GM23338 (cell line): Measurements from ENCODE around the gene SPATA31C2.

Experiments
- EZH2 ChIP-seq: fragments of 200-600 bp; sonication (generic); IDR thresholded peaks from one replicate; pipeline ENCODE4 v1.8.0; 2017; ENCODE audit warnings: antibody characterized with exemption, mild to moderate bottlenecking, low read depth; ENCODE audit not compliant: unreplicated experiment
- EZH2phosphoT487 ChIP-seq: fragments of 200-600 bp; sonication (generic); IDR thresholded peaks from one replicate; pipeline ENCODE4 v1.8.1; 2018; ENCODE audit warnings: antibody characterized with exemption; ENCODE audit not compliant: unreplicated experiment
- JUNB ChIP-seq: IDR thresholded peaks from one replicate; pipeline ENCODE4 v1.6.1; 2016; ENCODE audit warnings: antibody characterized with exemption; ENCODE audit not compliant: unreplicated experiment
- POLR2AphosphoS5 ChIP-seq: IDR thresholded peaks from 2 replicates; pipeline ENCODE4 v1.6.1; 2016; ENCODE audit warnings: antibody characterized with exemption, low read depth
- TF ChIP-seq, protein P1 (sequence below), 2 experiments: fragments of 200-600 bp in 1 of 2; sonication (generic) in 1 of 2; conservative IDR thresholded peaks; 2 replicates each; pipeline versions ENCODE4 v1.5.1 to v1.6.1; 2016 to 2017; ENCODE audit warnings: antibody characterized with exemption in 2 of 2, low read depth in 2 of 2, mild to moderate bottlenecking in 2 of 2, moderate library complexity in 1 of 2
- TF ChIP-seq, protein P2 (sequence below): IDR thresholded peaks from one replicate; pipeline ENCODE4 v1.6.1; 2018; ENCODE audit warnings: antibody characterized with exemption; ENCODE audit not compliant: unreplicated experiment
- TF ChIP-seq, protein P3 (sequence below): IDR thresholded peaks from 2 replicates; pipeline ENCODE4 v1.6.1; 2016; ENCODE audit warnings: antibody characterized with exemption

DNA sequence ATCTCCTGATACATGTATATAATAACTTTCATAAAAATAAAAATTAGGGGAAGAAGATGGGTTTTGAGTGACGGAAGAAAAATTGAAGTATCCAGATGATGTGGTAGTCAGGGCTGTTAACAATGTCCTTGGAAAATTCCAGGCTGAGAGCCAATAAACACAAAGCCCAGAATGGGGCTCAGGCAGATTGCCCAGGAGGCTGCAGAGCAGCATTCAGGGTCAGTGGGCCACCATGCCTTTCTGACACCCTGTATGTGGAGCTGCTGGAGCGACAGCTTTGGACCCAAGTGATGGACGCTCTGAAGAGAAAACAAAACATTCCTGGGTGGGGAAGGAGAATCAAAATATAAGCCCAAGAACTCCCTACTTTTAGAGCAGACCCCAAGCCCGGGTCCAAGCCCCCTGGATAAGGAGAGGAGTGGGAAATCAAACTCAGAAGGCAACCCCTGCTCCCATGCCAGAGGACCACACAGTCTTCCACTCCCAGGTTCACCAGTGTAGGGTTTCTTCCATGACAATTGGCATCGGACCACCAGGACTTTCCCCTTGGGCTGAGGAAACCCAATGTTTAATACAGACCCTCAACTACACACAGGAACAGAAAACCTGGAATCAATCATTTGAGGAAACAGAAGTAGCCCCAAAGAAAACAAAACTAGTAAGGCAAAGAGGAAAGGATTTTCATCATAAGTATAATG lies 45.7 kb upstream of the SPATA31C2 start:
- TF ChIP-seq, protein P1, sequence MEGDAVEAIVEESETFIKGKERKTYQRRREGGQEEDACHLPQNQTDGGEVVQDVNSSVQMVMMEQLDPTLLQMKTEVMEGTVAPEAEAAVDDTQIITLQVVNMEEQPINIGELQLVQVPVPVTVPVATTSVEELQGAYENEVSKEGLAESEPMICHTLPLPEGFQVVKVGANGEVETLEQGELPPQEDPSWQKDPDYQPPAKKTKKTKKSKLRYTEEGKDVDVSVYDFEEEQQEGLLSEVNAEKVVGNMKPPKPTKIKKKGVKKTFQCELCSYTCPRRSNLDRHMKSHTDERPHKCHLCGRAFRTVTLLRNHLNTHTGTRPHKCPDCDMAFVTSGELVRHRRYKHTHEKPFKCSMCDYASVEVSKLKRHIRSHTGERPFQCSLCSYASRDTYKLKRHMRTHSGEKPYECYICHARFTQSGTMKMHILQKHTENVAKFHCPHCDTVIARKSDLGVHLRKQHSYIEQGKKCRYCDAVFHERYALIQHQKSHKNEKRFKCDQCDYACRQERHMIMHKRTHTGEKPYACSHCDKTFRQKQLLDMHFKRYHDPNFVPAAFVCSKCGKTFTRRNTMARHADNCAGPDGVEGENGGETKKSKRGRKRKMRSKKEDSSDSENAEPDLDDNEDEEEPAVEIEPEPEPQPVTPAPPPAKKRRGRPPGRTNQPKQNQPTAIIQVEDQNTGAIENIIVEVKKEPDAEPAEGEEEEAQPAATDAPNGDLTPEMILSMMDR (conservative IDR thresholded peaks at IDR 0.05; ENCODE audit: low read depth in 2 of 2), result no peak
- TF ChIP-seq POLR2AphosphoS5 (no peak), EZH2phosphoT487 (no peak), EZH2 (no peak), JUNB (no peak)
- TF ChIP-seq, protein P2, sequence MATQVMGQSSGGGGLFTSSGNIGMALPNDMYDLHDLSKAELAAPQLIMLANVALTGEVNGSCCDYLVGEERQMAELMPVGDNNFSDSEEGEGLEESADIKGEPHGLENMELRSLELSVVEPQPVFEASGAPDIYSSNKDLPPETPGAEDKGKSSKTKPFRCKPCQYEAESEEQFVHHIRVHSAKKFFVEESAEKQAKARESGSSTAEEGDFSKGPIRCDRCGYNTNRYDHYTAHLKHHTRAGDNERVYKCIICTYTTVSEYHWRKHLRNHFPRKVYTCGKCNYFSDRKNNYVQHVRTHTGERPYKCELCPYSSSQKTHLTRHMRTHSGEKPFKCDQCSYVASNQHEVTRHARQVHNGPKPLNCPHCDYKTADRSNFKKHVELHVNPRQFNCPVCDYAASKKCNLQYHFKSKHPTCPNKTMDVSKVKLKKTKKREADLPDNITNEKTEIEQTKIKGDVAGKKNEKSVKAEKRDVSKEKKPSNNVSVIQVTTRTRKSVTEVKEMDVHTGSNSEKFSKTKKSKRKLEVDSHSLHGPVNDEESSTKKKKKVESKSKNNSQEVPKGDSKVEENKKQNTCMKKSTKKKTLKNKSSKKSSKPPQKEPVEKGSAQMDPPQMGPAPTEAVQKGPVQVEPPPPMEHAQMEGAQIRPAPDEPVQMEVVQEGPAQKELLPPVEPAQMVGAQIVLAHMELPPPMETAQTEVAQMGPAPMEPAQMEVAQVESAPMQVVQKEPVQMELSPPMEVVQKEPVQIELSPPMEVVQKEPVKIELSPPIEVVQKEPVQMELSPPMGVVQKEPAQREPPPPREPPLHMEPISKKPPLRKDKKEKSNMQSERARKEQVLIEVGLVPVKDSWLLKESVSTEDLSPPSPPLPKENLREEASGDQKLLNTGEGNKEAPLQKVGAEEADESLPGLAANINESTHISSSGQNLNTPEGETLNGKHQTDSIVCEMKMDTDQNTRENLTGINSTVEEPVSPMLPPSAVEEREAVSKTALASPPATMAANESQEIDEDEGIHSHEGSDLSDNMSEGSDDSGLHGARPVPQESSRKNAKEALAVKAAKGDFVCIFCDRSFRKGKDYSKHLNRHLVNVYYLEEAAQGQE, result no peak
- TF ChIP-seq, protein P3, sequence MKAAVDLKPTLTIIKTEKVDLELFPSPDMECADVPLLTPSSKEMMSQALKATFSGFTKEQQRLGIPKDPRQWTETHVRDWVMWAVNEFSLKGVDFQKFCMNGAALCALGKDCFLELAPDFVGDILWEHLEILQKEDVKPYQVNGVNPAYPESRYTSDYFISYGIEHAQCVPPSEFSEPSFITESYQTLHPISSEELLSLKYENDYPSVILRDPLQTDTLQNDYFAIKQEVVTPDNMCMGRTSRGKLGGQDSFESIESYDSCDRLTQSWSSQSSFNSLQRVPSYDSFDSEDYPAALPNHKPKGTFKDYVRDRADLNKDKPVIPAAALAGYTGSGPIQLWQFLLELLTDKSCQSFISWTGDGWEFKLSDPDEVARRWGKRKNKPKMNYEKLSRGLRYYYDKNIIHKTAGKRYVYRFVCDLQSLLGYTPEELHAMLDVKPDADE, result no peak
